ENCODE data around the gene TRAF2. TPM values are rescaled to one million over a fixed set of nuclear protein-coding genes. Genes with fewer than 3 reads are reported as not detected.

The TRAF2 gene
- total RNA-seq, 1 donor from 2014 or later = 21.7 TPM

DNA sequence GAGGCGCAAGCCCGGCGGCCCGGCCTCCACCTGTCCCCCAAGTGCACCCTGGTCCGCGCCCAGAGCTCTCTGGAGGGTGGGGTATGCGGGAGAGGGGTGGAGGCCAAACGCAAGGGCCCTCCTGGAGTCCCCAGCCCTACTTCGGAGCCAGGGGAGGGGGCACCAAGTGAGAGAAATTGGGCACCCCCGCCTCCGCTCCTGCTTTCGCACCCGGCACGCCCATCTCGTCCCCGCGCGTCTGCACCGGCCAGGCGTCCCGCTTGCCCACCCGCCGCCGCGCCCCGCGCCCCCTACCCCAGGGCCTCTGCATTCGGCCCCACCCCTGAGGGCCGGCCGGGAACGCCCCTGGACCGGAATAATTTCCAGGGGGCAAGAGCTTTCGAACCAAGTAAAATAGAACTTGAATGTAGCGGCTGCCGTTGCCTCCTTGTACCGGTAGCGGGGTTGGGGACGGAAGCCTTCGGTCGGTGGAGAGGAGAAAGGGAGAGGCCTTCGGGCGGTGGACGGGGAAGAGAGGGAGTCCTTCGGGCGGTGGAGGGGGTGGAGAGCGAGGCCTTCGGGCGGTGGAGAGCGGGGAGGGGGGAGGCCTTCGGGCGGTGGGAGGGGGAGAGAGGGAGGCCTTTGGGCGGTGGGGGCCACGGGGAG lies 37.8 kb upstream of the TRAF2 start:
- Mint-ChIP-seq H3K9me3 (ENCODE audit: unreplicated experiment) (no peaks in the 10 kb centered on the region), H3K27ac (ENCODE audit: unreplicated experiment) (no peak overlapping the region), H3K36me3 (ENCODE audit: low read depth, unreplicated experiment) (no peaks in the 10 kb centered on the region), H3K27me3 (ENCODE audit: unreplicated experiment) (peaks cover 8% of the 10 kb centered on the region), H3K4me3 (ENCODE audit: unreplicated experiment) (peak overlapping the region; percentile 89), H3K4me1 (ENCODE audit: unreplicated experiment) (no peaks in the 10 kb centered on the region)
- TF ChIP-seq, protein P1, sequence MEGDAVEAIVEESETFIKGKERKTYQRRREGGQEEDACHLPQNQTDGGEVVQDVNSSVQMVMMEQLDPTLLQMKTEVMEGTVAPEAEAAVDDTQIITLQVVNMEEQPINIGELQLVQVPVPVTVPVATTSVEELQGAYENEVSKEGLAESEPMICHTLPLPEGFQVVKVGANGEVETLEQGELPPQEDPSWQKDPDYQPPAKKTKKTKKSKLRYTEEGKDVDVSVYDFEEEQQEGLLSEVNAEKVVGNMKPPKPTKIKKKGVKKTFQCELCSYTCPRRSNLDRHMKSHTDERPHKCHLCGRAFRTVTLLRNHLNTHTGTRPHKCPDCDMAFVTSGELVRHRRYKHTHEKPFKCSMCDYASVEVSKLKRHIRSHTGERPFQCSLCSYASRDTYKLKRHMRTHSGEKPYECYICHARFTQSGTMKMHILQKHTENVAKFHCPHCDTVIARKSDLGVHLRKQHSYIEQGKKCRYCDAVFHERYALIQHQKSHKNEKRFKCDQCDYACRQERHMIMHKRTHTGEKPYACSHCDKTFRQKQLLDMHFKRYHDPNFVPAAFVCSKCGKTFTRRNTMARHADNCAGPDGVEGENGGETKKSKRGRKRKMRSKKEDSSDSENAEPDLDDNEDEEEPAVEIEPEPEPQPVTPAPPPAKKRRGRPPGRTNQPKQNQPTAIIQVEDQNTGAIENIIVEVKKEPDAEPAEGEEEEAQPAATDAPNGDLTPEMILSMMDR (IDR thresholded peaks at IDR 0.05; ENCODE audit: unreplicated experiment) = no peak
- peak; percentile 45 for DNase-seq (ENCODE audit: low spot score)

DNA sequence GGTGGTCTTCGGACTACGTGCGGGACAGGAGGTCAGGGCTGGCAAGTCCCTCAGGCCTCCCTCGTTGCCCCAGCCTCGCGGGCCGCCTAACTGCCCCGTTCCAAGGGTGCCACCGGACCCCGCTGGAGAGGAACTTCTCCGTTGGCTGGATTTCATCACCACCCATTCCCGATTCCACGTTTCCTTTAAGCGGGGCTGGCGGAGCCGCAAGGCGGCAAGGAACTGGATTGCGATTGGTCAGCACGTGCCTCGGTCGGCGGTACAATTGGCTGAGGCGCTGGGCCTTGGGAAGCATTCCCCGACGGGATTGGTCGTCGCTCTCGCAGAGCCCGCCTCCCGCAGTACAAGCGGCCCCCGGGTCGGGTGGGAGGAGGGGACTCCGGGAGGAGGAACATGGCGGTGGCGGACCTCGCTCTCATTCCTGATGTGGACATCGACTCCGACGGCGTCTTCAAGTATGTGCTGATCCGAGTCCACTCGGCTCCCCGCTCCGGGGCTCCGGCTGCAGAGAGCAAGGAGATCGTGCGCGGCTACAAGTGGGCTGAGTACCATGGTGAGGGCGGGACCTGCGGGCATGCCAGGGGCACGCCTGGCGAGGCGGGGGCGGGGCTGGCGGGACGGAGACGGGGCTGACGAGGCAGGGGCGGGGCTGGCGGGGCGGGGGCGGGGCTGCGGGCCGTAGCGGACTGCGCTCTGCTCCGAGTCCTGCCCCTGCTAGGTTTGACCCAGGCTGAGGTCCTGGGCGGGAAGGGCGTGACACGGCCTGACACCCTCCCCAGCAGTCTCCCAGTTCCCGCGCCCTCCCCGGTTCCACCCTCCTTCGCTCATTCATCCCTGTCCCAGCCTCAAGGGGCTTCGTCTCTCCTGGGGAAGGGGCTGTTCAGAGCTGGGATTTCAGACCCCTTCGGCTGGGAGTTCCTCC lies 37.0 kb upstream of the TRAF2 start, which contains the start of gene PHPT1:
Gene PHPT1, plus strand, starts transcription at position 372 of the 922 bp plus-strand sequence. Its CDS starts 22 bp downstream, at position 394.
- DNase-seq (ENCODE audit: low spot score) = peak; percentile 97
- TF ChIP-seq, protein P1 (IDR thresholded peaks at IDR 0.05; ENCODE audit: unreplicated experiment) = peak; percentile 7
- Mint-ChIP-seq H3K4me3 (ENCODE audit: unreplicated experiment) (peak within 1 kb of the TSS; percentile 90), H3K9me3 (ENCODE audit: unreplicated experiment) (no peaks in the 10 kb centered on the region), H3K27ac (ENCODE audit: unreplicated experiment) (no peak within 1 kb of the TSS), H3K36me3 (ENCODE audit: low read depth, unreplicated experiment) (no peaks in the 10 kb centered on the region), H3K4me1 (ENCODE audit: unreplicated experiment) (no peaks in the 10 kb centered on the region), H3K27me3 (ENCODE audit: unreplicated experiment) (peaks cover 8% of the 10 kb centered on the region)

DNA sequence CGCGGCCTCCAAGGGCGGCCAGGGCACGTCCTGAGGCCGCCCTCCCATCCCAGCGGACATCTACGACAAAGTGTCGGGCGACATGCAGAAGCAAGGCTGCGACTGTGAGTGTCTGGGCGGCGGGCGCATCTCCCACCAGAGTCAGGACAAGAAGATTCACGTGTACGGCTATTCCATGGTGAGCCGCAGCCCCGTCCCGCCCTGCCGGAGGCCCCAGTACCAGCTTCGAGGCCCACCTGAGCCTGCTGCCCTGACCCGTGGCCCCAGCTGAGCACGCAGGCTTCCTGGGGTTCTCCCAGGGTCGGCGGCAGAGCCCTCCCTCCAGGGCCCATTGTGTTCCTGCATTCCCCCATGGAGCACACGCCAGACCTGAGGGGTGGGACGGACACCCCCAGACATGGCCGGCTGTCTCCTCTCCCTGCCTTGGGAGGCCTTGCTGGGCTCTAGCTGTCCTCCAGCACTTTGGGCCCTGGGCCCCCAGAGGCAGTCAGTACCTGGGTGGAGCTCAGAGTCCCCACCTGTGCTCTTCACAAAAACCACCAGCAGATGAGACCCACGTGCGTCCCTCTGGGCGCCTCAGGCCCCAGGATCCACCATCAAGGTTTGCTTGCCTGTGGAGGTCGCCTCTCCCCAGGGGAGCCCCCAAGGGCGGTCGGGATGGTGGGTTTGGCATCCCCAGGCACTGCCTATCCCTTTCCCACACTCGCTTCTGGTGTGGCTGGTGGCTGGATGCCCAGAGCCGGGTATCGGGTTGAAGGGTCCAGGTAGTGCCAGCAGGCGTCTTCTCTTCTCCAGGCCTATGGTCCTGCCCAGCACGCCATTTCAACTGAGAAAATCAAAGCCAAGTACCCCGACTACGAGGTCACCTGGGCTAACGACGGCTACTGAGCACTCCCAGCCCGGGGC lies 36.1 kb upstream of the TRAF2 start:
- H3K36me3 Mint-ChIP-seq (ENCODE audit: low read depth, unreplicated experiment) = no peaks in the 10 kb centered on the region
- DNase-seq (ENCODE audit: low spot score) = no peak
- TF ChIP-seq, protein P1 (IDR thresholded peaks at IDR 0.05; ENCODE audit: unreplicated experiment) = no peak
- peaks cover 8% of the 10 kb centered on the region for H3K27me3 Mint-ChIP-seq (ENCODE audit: unreplicated experiment)
- no peaks in the 10 kb centered on the region for H3K4me1 Mint-ChIP-seq (ENCODE audit: unreplicated experiment)
- H3K4me3 Mint-ChIP-seq (ENCODE audit: unreplicated experiment) = peak overlapping the region; percentile 90
- no peaks in the 10 kb centered on the region for H3K9me3 Mint-ChIP-seq (ENCODE audit: unreplicated experiment)
- H3K27ac Mint-ChIP-seq (ENCODE audit: unreplicated experiment) = no peak overlapping the region

DNA sequence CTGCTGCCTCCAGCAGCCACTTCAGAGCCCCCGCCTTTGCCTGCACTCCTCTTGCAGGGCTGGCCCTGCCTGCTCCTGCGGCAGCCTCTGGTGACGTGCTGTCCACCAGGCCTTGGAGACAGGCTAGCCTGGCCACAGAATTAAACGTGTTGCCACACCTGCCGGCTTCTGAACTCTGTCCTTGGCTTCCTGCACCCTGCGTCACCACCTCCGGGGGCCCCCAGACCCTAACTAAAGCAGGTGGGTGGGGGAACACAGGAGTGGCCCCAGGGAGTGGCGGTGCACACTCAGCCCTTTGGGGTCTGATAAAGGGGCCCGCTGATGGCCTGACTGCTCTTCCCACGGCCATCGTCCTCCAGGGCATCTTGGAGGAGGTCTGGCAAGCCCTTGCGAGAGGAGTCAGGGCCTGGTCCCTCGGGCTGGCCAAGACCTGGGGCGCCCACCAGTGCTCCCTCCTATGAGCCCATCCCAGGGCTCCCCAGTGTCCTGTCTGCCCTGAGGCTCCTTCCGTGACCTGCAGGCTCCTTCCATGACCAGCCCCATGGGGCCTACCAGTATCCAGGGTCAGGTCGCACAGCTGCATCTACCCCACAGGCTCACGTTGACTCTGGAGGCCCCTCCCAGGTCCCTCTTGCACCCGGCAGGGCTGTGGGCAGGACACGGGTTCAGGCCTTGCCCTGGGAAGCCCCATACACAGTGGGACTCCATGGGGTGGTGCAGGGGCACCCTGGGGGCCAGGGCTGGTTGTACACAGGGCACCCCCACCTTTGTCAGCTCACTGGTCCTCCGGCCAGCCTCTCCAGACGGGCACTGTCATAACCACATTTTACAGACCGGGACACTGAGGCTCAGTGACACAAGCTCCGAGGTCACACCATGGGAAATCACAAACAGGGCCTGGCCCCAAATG lies 35.2 kb upstream of the TRAF2 start:
- Mint-ChIP-seq H3K36me3 (ENCODE audit: low read depth, unreplicated experiment) (no peaks in the 10 kb centered on the region), H3K4me3 (ENCODE audit: unreplicated experiment) (no peak overlapping the region), H3K9me3 (ENCODE audit: unreplicated experiment) (no peaks in the 10 kb centered on the region), H3K27me3 (ENCODE audit: unreplicated experiment) (peaks cover 8% of the 10 kb centered on the region), H3K27ac (ENCODE audit: unreplicated experiment) (no peak overlapping the region), H3K4me1 (ENCODE audit: unreplicated experiment) (no peaks in the 10 kb centered on the region)
- DNase-seq (ENCODE audit: low spot score) = no peak
- TF ChIP-seq, protein P1 (IDR thresholded peaks at IDR 0.05; ENCODE audit: unreplicated experiment) = no peak
